NCI-H510A treated with DMSO at 0.1 percent for 48 hours (cell line): ENCODE data around the gene TSSC4.

Experiments used
- DNase-seq: peaks from one replicate; lab custom pipeline; 2025; lab: John Stamatoyannopoulos, UW

Gene TSSC4

DNA sequence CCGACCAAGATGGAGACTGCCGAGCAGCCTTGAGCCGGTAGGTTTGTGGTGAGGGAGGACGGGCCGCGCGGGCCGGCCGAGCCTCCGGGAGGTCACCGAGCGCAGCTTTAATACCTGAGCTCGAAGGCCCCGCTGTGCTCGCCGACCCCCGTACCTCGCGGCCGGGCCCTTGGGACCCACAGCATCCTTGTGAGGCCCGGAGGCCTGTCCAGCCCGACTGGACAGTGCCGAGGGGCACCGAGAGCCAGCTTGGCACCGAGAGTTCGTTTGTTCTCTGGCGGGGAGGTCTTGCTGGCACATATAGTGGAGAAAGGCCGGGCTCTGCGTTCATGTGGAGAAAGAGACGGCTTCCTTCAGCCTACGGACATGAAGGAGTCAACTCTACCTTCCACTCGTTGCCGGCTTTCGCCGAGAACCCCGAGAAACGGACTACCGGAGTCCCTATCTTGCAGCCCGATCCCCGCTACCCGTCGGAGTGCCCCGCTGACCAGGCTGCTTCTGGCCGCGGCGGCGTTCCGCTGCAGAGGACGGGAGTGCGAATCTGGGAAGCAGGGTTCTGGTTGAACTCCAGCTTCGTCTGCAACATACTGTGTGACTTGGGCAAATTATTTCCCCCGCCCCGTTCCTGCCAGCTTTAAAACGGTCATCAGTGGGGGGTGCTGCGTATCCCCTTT lies 349 bp downstream of the TSSC4 start:
- DNase-seq, result no peak

- no peak for DNase-seq
Measured at GRCh38 chr11:2401436-2401984, 960 bp downstream of the TSSC4 start.

GRCh38 chr11:2402106-2402505 lies 1.6 kb downstream of the TSSC4 start:
- no peak for DNase-seq

GRCh38 chr11:2402890-2403645 lies 2.5 kb downstream of the TSSC4 start:
- no peak for DNase-seq

DNA sequence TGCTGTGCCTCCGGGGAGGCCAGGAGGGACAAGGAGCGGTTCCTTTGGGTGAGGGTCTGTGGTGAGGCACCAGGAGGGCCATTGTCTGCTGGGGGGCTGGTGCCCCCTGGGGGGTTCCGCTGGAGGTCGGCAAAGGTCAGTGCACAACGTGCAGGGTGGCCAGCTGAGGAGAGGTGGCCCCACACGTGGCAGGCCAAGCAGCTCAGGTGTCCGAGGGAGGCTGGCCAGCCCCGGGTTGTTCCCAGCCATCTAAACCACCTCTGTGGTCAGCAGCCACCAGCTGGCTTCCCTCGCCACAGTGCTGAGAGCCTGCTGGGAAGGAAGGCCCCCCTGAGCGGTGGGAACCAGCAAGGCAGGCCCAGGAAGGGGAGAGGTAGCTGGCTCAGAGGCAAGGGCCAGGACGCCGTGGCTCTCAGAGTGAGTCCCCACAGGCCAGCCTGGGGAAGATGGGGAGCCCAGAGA lies 4.2 kb downstream of the TSSC4 start:
- no peak for DNase-seq

GRCh38 chr11:2406451-2406850 lies 5.9 kb downstream of the TSSC4 start:
- DNase-seq, result no peak

DNA sequence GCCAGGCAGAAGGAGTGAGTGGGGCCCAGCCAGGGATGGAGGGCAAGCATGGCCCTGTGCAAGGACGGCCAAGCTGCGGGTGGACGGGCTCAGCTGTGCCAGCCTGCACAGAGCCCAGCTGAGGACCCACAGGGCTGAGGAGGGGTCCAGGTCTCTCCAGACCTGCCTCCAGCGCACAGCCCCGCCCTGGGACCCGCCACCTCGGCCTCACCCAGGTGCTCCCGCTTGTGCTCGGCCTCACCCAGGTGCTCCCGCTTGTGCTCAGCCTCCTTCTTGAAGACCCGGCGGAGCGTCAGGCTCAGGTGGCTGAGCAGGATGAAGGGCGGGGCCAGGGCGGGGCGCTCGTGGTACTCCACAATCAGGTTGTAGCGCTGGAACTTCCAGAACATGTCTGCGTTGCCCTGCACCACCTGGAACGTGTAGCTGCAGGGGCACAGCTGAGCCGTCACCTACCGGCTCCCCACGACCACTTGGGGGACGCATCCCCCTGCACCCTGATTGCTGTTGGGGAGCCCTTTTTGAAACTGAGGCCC lies 6.4 kb downstream of the TSSC4 start:
- DNase-seq, result no peak

DNA sequence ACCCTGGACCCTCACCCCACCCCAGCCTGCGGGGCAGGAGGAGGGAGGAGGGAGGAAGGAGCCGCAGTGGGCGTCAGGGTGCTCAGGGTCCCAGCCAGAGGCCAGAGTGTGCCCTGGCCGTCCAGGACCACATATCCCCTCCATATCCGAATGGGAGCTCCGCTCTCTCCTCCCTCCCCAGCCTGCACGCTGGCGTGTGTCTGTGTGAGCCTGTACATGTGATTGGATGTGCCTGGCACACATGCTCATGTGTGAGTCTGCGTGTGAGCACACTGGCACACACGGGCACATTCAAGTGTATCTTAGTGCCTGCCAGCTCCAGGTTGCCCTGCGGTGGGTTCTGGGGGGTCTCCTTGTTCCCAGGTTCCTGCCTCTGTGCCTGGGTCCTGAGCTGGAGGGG lies 8.1 kb downstream of the TSSC4 start:
- no peak for DNase-seq

DNA sequence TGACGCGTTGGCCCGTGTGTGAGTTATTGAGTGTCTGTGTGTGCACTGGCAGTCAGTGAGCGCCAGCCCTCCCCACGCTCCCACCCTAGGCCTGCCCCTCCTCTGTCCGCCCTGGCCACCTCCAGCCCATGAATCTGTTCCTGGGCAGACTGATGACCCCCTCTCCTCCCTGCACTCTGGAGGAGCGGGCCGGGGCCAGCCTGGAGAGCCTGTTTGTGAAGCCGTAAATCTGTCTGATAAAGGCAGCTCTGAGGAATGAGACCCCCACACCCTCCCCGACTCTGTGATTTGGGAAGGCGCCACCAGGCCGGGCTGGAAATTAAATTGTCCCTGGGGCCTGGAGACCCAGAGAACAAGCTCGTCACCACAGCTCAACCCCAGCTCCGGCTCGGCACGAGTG lies 8.6 kb downstream of the TSSC4 start:
- DNase-seq, result no peak

DNA sequence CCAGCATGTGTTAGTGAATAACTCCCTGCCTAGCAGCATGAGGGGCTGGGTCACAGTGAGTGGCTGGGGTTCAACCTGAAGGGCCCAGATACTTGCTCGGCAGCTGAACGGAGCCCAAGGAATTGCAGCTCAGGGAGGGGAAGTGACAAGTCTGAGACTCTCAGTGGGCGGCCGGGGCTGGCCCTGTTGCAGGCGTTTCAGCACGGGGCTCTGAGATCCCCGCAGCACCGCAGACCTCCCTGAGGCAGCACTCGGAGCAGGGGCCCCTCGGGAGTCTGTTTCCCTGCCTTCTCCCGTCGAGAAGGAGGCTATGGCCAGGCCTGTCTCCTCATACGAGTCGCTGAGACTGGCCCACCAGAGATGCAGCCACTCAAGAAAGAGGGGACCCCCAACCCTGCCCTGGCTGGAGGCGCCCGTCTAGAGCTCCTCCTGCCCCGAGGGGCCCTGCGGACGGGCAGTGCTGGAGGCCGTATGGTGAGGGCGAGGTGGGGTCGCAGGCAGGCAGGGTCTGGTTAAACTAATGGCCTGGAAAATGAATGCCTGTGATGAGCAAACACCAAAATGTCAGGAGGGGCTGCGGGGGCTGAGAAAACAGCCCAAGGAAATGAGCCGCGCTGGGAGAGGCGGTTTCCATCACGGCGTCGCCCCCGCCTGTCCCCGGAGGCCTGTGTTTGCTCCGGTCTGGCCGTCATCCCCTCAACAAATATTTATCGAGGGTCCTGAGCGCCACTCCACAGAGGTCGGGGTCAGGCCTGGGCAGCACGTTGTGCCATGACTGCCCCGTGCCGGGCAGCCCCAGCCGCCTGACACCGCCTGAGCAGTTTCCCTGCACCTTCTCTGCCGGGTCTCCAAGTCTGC lies 9.3 kb downstream of the TSSC4 start:
- no peak for DNase-seq

DNA sequence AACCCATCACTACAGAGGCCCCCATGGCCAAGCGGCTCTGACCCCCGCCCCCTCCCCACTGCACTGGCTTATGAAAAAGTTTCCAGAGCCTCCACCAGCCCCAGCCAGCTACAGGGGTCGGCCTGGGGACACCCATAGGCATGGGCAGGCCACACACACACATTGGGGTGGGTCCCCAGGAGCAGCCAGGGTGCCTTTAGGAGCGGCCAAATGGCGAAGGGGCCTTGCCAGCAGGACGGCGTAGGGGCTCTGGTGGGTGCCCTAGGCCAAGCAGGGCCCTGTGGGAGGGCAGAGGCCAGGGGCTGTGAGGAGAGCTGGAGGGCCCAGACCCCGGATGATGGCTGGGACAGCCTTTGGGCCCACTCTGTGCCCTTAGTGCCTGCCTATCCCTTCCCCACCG lies 10.1 kb downstream of the TSSC4 start:
- DNase-seq, result no peak

GRCh38 chr11:2411446-2412305 lies 11.1 kb downstream of the TSSC4 start:
- DNase-seq, result no peak

GRCh38 chr11:2412323-2412722 lies 11.8 kb downstream of the TSSC4 start:
- no peak for DNase-seq

DNA sequence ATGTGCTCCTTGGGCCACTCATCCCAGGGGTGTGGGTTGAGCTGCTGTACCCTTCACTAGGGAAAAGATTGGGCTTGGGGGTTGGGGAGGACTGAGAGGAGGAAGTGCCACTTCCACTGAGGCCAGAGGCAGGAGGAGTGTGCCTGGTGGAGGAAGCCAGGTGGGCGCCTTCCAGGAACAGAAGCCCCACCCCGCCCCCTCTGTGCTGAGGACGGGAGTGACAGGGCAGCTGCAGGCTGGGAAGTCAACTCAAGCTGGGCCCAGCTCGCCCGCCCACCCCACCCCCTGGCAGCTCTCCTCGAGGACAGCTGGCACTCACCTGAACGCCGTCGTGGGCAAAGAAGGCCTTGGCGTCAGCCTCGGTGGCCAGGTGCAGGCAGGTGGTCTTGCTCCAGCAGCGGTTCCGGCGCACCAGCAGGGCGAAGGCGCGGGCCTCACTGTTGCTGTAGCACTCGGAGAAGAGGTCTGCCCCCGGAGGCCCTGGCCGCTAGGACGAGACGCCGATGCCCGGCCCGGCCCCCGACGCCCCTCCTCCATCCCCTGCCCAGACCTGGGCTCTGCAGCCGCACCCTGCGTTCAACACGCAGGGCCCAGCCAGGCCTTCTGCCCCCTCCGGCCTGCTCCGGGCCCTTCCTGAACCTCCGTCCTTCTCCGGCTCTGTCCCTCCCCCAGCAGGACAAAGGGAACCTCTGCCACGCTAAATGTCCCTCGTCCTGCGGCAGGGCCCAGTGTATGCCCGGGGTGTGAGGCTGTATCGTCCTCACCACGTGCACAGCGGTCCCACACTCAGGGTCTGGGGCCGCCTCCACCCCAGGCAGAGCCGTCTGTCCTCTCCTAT lies 13.4 kb downstream of the TSSC4 start:
- DNase-seq, result no peak

DNA sequence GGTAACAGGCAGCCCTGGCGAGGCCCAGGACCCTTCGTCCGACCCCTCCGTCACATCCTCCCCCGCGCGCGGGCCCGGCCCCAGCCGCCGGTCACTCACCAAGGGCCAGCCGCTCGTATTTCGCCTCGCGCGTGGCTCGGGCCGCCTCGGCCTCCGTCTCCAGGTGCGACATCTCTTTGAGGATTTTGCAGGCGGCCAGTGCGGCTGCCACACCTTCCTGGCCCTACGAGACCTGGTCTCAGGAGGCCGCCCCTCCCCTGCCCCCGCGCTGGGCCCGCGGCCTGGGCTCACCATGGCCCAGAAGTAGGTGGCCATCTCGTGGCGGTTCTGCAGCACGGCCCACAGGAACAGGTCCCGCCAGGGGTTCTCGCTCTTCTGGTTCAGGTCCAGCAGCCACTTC lies 14.1 kb downstream of the TSSC4 start:
- no peak for DNase-seq

DNA sequence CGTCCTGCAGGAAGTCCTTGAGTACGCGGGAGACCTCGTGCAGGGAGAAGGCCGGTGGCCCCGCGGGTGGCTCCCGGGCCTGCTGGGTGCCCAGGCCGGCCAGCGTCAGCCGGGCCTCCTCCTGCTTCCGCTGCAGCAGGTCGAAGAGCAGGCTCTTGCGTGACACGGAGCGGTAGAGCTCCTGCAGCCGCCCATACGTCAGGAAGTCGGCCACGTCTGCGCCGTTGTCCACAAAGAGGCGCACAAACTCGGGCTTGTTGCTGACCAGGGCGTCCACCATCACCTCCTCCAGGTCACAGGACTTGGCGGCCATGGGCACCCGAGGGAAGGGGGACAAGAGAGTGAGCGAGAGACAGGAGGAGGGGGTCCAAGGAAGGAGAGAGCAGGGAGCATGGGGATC lies 14.6 kb downstream of the TSSC4 start:
- DNase-seq, result no peak

DNA sequence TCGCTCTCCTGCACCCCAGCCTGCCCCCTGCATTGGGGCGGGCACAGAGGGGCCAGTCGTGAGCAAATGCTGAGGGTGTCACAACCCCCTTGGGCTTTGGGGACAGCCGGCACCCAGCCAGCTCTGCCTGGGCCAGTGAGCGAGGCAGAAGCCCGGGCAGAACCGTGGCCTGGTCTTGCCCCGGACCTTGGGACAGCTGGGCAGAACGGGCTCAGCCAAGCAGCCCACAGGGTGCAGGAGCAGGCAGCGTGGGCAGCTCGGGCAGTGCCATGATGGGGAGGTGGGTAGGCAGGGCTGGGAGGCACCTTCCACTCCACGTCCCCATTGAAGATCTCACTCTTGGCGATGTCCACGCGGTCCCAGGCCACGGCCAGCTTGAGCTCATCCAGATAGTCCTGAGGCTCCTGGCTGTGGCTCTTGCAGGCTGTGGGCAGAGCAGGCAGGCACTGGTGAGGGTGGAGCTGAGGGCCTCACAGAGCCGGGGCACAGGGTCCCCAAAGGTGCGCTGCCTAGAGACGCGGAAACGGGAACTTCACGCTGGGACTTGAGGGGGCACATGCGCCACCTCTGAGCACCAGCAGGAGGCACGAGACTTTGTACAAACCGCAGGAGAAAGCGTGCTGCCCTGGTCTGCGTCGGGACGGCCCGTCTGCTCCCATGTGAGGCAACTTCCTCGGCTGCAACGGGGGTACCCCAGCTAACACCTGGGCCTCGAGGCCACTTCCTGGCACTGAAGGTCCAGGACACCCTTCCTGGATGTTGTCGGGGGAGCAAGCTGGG lies 15.2 kb downstream of the TSSC4 start:
- DNase-seq, result no peak

DNA sequence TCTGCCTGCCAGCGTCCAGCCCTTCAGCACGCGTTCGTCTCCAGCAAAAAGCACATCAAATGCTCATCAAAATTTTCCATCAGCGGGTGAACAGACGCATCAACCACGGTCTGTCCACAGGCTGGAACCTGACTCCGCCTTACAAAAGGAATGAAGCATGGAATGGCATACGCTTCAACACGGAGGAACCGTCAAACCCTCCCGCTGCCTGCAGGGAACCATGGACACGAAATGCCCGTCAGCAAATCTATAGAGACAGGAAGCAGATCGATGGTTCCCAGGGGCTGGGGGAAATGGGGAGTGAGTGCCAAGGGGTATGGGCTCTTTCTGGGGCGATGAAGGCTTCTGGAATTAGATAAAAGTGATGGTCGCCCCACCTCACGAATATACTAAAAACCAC lies 16.2 kb downstream of the TSSC4 start:
- DNase-seq, result no peak

GRCh38 chr11:2417856-2418692 lies 17.5 kb downstream of the TSSC4 start:
- no peak for DNase-seq
